SKM-1 treated with dmso at 0.1 percent for 144 hours (cell line): Measurements from ENCODE around the gene QSOX2.

ENCODE experiments used
- DNase-seq: peaks from one replicate; lab custom pipeline; 2025; ENCODE audit not compliant: unreplicated experiment; lab: John Stamatoyannopoulos, UW

Gene QSOX2, protein sequence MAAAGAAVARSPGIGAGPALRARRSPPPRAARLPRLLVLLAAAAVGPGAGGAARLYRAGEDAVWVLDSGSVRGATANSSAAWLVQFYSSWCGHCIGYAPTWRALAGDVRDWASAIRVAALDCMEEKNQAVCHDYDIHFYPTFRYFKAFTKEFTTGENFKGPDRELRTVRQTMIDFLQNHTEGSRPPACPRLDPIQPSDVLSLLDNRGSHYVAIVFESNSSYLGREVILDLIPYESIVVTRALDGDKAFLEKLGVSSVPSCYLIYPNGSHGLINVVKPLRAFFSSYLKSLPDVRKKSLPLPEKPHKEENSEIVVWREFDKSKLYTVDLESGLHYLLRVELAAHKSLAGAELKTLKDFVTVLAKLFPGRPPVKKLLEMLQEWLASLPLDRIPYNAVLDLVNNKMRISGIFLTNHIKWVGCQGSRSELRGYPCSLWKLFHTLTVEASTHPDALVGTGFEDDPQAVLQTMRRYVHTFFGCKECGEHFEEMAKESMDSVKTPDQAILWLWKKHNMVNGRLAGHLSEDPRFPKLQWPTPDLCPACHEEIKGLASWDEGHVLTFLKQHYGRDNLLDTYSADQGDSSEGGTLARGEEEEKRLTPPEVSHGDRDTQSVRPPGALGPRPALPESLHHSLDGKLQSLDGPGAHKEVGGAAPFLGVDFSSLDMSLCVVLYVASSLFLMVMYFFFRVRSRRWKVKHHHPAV

DNA sequence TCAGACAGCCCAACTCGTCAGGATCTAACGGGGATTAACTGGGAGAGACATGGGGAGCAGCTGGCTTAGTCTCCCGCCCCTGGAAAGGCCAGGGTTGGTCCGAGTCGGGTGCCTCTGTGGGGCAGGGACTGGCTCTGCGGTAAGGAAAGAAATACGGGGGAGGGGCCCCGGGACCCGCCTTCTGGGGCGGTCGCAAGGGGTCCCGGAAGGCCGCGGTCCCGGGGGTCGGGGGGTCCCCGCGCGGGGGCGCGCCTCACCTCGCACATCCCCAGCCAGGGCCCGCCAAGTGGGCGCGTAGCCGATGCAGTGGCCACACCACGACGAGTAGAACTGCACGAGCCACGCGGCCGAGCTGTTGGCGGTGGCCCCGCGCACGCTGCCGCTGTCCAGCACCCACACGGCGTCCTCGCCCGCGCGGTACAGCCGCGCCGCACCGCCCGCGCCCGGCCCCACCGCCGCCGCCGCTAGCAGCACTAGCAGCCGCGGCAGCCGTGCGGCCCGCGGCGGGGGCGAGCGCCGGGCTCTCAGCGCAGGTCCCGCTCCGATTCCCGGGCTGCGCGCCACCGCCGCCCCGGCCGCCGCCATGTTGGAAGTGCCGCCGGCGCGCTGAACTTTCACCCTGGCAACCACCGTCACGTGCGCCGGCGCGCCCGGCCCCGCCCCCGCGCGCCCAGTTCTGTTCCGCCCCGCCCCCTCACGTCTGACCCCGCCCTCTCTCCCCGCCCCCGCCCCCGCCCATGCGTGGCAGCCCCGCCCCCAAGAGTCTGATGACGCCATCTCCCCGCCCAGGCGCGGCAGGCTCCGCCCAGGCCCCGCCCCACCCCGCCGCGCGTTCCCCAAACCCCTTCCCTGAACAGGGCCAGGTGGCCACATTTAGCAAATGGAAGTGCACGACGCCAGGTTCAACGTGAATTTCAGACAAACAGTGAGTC is at the start of gene QSOX2:
QSOX2 (minus strand) TSS at position 594 of the 932 bp plus-strand sequence; CDS start at position 585, 9 bp downstream.
- peak; percentile 47 for DNase-seq

DNA sequence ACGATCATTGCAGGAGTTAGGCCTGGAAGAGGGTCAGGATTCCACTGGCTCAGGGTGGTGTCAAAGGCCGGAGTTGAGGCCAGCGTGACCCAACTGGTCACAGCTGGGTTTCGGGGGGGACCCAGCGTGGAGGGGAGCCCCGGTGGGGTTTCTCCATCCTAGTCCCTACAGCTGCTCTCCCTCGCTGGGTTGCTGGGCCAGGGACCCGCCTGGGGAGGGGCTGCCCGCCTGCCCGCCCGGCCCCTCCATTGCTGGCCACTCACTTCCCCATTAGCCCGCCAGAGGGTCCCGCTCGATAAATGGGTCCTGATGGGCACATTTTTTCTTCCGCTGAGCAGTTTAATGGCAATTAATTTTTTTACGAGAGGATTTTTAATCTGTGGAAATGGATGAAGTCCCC is 49.4 kb upstream of the QSOX2 start:
- DNase-seq: no peak

DNA sequence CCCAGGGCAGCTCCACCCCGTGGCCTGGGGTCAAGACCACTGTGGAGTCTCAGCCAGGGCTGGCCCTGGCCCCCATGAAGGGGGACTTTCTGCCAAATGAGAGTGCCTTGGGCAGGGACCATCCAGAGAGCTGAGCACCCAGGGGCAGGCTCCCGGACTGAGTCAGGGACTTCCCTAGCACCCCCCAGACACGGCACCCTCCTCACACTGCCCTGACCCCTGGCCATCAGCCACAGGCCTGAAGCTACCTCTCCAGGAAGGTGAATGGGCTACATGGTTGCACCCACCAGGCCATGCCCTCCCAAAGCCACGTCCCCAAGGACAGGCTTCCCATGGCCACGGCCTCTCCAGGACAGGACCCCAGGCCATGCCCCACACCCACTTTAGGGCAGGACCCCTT is 48.8 kb upstream of the QSOX2 start:
- DNase-seq: no peak

DNA sequence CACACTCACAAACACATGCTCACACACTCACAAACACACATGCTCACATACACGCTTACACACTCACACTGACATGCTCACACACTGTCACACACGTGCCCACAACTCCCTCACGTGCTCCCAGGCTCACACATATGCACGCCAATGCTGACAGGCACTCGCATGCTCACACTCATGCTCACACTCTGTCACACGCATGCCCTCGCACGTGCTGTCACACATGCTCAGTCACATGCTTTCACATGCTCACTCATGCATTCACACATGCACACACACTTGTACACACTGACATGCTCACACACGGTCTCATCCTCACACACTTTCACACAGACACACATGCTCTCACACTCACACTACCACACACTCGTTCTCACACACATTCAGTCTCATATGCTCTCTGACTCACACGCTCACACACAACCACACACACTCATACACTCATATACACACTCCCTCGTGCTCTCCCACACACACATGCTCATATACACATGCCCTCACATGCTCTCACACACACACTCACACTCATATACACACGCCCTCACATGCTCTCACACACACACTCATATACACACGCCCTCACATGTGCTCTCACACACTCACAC is 48.0 kb upstream of the QSOX2 start:
- DNase-seq: no peak

DNA sequence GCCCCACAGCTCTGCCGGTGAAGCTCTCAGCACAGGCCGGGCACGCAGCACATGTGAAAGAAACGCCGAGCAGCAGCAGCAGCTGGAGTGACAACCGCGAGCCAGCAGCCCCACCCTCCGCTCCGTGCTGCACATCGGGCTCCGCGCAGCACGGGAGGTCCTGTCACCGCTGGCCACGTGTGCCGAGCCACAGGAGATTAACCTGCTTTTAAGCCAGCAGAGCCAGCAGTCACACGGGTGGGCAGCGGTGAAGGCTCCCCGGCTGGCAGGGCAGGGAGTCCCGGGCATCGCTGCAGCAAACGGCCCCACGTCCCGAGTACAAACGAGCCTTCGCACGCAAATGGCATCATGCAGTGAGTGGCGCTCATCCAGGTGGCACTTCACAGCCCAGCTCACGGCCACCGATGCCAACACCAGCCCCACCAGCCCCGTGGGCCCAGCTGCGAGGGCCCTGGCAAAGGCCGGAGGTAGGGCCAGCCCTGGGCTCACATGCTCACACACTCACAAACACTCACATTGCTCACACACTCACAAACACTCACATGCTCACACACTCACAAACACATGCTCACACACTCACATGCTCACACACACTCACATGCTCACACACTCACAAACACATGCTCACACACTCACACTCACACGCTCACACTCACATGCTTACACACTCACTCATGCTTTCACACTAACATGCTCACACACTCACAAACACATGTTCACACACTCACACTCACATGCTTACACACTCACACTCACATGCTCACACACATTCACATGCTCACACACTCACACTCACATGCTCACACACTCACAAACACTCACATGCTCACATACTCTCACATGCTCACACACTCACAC is 47.2 kb upstream of the QSOX2 start:
- no peak for DNase-seq

DNA sequence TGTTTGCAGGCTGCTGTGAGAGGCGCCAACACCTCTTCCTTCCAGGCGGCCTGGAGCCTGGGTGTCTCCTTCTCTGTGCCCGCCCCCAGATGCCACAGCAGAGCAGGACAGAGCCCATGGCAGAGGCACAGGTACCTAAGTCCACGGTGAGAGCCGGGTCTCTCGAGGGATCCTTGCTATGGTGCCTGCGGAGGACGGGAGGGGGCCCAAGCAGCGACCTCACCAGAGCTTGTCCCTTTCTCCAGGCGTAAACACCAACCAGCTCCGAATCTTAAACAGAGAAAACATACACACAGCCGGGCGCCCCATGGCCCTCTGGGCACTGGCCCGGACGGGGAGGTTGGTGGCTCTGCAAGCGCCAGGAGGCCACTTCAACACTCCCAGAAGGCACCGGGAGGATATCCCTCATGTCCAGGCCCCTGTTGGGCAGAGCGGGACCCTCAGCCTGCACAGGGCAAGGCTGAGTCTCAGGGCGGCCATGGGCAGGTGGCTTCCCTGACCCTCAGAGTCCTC is 46.5 kb upstream of the QSOX2 start:
- DNase-seq: no peak

DNA sequence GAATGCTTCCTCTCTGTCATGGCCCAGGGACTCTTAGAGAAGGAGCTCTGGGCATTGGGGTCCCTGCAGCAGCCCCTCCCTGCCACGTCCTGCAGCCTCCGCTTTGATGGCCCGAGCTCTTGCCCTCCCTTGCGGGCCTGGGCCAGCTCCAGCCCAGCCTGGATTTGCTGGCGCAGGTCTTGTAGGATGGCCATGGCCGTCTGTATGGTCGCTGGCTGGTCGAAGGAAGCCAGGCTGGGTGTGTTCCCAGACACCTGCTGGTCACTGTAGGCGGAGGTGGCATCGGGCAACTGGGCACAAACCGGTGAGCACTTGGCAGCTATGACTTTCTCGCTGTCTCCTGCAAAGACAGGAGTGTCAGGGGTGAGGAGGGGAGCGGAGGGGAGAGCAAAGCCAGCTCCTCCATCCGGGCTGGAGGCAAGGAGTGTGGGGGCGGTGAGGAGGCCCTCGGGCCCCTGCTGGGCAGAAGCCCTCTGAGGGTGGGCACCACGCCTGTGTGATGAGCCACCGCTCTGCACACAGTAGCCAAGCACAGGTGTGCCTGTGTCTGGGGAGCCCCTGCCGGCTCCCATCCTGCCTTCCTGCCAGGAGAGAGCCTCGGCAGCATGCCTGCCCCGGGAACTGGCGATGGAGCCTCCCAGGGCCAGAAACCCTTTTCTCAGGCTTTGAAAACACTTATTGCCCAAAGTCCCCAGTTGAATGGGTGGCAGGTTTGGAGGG is 45.9 kb upstream of the QSOX2 start:
- no peak for DNase-seq

DNA sequence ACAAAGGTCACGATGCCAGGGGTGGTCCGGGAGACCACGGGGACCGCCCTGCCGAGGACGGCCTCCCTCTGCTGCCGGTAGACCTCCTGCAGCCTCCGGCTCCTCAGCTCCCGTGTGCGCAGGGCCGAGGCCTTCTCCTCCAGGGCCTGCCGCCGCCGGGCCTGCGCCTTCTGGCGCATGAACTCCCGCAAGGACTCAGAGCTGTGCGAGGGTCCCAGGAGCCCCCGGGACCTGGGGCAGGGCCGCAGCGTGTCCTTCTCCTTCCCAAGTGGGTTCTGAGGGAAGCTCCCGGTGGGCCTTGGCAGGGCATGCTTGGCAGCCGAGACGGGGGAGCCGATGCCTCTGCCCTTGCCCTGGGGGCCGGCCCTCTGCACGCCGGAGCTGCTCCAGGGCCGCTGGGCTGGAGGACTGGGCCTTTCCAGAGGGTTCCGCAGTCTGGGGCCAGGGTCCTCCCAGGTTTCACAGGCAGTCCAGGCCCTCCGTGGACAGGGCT is 44.9 kb upstream of the QSOX2 start:
- no peak for DNase-seq

DNA sequence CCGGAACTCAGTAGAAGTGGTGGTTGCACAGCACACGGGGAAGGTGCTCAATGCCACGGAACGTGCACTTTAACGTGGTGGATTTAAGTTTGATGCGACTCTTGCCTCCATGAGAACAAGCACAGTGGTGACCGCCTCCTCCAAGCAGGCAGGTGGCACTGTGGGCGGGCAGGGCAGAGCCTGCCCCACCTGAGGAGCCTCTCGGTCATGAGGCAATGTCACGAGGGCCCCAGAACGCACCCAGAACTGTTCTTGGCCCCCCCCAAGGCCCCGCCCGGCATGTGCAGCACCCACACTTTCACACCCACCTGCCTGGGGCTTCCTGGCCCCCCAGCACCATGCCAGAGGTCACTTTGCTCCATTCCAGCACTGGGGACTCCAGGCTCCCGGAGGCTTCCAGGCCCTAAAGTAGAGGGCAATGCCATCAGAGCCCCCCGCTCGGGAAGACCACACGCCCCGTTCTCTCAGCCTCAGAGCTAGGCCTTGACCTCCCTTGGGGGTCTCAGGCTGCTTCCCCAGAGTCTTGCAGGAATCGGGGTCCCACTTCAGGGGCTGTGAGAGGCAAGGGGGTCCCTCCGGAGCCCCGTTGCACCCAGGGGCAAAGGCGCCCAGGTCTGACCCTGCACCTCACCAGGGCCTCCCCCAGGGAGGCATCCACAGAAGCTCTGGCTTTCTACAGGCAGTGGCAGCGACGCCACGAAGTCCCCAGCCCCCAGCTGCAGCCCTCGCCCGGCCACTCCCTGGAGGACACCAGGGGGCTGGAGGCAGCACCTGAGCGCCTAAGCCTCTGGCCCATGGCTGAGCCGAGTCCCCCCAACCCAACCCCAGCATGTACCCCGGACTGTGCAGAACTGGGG is 44.3 kb upstream of the QSOX2 start:
- no peak for DNase-seq

DNA sequence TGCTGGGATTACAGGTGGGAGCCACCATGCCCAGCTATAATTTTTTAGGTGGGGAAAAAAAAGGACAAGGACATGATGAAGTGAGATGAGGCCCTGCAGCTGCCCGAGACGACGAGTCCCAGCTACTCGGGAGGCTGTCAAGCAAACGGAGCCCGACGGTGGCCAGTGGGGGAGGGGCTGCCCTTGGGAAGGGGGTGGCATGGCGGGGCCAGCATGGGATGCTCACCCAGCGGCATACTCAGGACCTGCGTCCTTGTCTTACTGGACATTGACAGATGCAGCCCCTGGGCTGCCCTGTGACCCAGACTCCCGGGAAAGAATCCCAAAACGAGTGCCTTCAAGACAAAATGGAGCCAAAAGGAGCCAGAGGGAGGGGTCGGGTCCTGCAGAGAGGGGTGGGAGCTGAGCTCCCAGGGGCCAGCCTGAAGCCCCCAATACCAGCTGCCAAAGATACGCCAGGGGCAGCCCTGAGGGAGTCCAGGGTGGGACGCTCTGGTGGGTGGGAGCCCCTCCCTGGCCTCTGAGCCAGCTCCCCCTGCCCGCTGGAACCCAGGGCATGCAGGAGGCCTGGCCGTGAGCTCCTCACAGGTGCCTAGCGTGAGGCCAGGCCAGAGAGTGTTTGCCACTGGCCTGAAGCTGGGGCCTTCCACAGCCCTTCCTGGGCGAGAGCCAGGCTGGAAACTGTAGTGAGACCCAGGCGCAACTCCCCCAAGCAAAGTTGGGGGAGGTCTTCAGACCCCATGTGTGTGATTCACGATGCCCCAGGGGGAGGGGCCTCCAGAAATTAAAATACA is 42.5 kb upstream of the QSOX2 start:
- DNase-seq: no peak

DNA sequence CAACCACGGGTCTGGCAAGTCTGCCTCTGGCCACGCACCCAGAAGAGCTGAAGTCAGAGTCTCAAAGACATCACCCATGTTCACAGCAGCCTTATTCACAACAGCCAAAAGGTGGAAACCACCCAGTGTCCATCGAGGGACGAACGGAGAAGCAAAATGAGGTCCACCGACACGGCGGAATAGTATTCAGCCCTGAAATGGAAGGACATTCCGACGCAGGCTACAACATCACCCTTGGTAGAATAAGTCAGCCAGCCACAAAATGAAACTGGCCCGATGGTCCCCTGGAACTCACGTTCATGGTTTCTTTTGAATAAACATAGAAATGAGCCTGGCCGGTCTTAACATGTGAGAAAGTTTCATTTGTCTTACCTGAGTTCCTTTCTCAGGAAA is 41.4 kb upstream of the QSOX2 start:
- no peak for DNase-seq

DNA sequence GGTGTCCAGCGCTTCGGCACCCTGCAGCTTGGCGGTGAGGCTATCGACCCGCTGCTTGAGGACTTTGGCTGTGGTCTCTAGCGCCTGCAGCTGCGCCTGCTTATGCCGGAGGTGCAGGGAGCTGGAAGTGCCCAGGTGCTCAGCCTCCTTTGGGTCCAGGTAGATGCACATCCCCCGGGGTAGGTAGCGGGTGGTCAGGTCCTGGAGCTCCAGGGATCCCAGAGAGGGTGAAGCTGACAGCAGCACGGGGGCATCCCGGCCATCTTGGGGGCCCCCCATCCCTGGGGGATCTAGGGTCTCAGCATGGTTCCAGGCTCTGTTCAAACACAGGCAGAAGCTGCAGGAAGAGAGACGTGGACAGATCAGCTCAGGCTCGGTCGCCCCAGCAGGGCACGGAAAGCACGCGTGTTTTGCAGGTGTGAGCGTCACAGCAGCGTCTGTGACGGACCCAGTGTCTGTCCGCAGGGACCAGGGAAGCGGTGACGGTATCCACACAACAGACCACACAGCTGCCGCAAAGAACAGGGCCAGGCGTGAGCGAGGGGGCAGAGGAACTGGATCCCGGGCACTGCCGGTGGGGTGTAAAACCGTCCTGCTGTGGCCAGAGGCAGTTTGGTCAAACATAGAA is 40.9 kb upstream of the QSOX2 start:
- DNase-seq: no peak

DNA sequence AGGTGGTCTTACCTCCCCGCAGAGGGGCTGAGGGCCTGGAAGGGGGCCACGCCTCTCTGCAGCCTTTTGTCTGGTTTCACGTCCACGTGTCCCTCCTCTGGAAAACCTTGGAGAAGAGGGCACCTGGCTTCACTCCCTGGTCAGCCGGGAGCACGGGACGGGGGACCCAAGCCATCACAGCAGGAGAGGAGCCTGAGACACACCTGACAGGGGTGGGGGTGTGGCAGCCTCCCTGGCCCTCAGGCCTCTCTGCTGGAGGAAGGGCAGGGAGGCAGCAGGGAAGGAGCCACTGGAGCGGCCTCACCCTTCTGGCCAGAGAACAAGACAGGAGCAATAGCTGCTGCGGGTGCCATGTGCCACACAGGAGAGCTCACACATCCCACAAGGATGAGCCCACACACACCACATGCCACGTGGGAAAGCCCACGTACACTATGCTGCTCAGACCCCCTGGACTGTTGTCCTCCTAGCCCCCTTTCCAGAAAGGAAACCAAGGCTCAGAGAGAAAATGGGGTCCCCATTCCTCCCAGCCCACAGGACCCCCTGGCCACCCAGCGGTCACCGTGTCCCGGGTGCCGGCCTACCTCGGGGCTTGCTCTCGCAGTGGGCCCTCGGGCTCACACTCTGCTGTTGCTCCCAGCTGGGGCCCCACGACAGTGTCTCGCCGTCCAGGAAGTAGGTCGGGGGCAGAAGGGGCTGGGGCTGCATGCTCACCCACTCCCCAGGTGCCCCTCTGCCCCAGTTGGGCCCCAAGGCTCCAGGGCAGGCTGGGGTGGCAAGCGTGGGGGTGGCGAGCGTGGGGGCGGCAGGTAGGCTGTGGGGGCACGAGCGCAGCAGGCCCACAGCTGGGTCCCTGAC is 40.1 kb upstream of the QSOX2 start:
- no peak for DNase-seq

DNA sequence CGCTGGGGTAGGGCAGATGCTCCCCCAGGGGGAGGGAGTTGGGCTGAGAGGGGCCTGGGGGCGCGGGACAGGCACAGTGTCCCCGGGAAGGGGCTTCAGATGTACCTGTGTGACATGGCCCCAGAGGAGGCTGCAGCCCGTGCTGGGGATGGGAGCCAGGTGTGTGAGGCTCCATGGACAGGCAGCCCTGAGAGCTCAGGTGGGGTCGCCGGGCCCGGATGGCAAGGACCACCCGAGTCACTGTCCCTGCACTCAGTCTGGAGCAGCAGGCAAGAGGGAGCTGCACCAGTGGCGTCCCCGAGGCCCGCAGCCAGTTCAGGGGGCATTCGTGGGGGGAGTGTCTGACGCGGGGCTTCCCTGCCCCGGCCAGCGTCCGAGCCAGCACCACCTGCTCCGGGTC is 39.3 kb upstream of the QSOX2 start:
- no peak for DNase-seq

DNA sequence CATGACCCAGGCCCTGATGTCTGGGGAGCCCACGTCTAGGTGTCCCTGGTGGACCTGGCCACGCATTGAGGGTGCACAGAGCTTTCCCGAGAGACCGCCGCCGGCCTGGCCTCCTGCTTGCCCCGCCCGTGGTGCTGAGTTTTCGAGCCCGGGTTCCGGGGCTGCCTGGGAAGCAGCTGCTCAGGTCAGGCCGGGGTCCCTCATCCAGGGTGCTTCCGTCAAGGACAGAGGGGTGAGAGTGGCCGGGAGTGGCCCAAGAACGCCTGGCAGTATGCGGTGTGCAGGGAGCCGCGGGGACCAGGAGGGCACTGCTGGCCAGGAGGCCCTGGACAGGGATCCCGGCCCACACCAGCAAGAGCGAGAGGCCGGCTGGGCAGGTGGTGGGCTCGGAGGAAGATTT is 38.7 kb upstream of the QSOX2 start:
- DNase-seq: no peak
